ENCODE data around the gene LCN9.

LCN9 gene

GRCh38 chr9:135641047-135641446 lies 22.1 kb upstream of the LCN9 start:
- TF ChIP-seq, protein P1, sequence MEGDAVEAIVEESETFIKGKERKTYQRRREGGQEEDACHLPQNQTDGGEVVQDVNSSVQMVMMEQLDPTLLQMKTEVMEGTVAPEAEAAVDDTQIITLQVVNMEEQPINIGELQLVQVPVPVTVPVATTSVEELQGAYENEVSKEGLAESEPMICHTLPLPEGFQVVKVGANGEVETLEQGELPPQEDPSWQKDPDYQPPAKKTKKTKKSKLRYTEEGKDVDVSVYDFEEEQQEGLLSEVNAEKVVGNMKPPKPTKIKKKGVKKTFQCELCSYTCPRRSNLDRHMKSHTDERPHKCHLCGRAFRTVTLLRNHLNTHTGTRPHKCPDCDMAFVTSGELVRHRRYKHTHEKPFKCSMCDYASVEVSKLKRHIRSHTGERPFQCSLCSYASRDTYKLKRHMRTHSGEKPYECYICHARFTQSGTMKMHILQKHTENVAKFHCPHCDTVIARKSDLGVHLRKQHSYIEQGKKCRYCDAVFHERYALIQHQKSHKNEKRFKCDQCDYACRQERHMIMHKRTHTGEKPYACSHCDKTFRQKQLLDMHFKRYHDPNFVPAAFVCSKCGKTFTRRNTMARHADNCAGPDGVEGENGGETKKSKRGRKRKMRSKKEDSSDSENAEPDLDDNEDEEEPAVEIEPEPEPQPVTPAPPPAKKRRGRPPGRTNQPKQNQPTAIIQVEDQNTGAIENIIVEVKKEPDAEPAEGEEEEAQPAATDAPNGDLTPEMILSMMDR (IDR thresholded peaks at IDR 0.05): no peak
- no peak overlapping the region for H3K4me3 ChIP-seq (ENCODE audit: low read depth in 1 of 2, low read length in 1 of 2)
- no peaks in the 10 kb centered on the region for H3K4me1 ChIP-seq (ENCODE audit: control insufficient read depth in 1 of 2, insufficient read depth in 1 of 2, low read depth in 1 of 2, low read length in 1 of 2)
- H3K36me3 ChIP-seq: no peaks in the 10 kb centered on the region
- H3K9me3 ChIP-seq: no peaks in the 10 kb centered on the region
- no peak overlapping the region for H3K27ac ChIP-seq
- no peaks in the 10 kb centered on the region for H3K27me3 ChIP-seq

DNA sequence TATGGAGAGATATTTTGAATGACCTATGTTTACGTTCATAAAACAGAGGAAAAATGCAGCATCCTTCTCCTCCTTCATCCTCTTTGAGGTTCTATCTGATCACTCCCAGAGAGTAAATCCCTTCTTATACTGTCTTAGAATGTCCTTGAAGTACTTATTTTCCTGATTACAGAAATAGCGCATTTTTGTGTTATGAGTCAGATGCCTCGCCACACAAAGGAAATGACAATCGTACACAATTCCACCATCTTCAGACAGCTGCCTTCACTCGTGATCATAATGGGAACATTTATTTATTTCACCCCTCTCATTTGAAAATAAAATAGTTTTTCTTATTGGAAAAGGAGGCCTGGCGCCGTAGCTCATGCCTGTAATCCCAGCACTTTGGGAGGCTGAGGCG lies 21.4 kb upstream of the LCN9 start:
- H3K27ac ChIP-seq: no peak overlapping the region
- TF ChIP-seq, protein P1 (IDR thresholded peaks at IDR 0.05): no peak
- no peaks in the 10 kb centered on the region for H3K4me1 ChIP-seq (ENCODE audit: control insufficient read depth in 1 of 2, insufficient read depth in 1 of 2, low read depth in 1 of 2, low read length in 1 of 2)
- H3K4me3 ChIP-seq (ENCODE audit: low read depth in 1 of 2, low read length in 1 of 2): no peak overlapping the region
- no peaks in the 10 kb centered on the region for H3K36me3 ChIP-seq
- H3K27me3 ChIP-seq: no peaks in the 10 kb centered on the region
- H3K9me3 ChIP-seq: no peaks in the 10 kb centered on the region

DNA sequence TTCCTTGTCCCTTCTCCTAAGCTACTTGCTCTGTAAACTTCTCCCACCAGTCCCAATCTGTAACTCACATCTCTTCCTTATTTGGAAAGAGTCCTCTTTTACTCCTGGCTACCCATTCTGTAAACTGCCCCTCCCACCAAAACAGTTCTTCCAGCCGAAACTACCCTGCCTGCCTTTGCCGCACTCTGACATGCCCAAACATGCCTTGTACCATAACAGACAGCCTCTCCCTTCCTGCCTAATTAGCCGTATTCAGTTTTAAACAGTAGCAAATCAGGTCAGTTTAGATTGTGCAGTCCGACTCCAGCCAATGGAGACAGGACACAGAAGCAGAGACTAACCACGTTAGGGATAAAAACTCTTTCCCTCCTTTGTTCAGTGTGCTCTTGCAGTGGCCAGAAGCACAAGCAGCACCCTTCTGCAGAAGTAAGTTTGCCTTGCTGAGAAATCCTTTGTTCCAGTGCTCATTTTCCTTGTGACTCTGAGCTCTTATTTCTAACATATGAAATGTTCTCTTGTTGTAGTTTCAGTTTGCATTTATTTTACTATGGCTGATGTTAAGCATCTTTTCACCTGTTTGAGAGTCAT lies 18.4 kb upstream of the LCN9 start:
- Histone ChIP-seq H3K27me3 (no peaks in the 10 kb centered on the region), H3K4me3 (ENCODE audit: low read depth in 1 of 2, low read length in 1 of 2) (no peak overlapping the region), H3K4me1 (ENCODE audit: control insufficient read depth in 1 of 2, insufficient read depth in 1 of 2, low read depth in 1 of 2, low read length in 1 of 2) (no peaks in the 10 kb centered on the region), H3K36me3 (no peaks in the 10 kb centered on the region), H3K9me3 (peaks cover 10% of the 10 kb centered on the region), H3K27ac (no peak overlapping the region)
- TF ChIP-seq, protein P1 (IDR thresholded peaks at IDR 0.05): no peak

DNA sequence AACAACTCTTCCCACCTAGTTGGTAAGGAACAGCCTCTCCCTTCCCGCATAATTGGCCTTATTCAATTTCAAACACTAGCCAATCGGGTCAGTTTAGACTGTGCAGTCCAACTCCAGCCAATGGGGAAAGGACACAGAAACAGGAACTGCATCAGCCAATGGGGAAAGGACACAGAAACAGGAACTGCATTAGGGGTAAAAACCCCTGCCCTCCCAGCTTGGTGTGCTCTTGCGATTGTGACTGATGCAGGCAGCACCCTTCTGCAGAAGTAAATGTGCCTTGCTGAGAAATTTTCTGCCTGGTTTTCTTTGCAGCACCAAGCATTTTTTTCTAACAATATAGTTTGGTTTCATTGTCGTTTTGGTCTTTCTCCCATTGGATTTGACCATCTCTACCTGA lies 15.2 kb upstream of the LCN9 start:
- Histone ChIP-seq H3K27me3 (no peaks in the 10 kb centered on the region), H3K4me1 (ENCODE audit: control insufficient read depth in 1 of 2, insufficient read depth in 1 of 2, low read depth in 1 of 2, low read length in 1 of 2) (no peaks in the 10 kb centered on the region), H3K27ac (no peak overlapping the region), H3K4me3 (ENCODE audit: low read depth in 1 of 2, low read length in 1 of 2) (no peak overlapping the region), H3K9me3 (peaks cover 10% of the 10 kb centered on the region), H3K36me3 (no peaks in the 10 kb centered on the region)
- TF ChIP-seq, protein P1 (IDR thresholded peaks at IDR 0.05): no peak

- Histone ChIP-seq H3K27ac (no peak overlapping the region), H3K36me3 (no peaks in the 10 kb centered on the region), H3K4me1 (ENCODE audit: control insufficient read depth in 1 of 2, insufficient read depth in 1 of 2, low read depth in 1 of 2, low read length in 1 of 2) (no peaks in the 10 kb centered on the region), H3K4me3 (ENCODE audit: low read depth in 1 of 2, low read length in 1 of 2) (no peak overlapping the region), H3K9me3 (peaks cover 10% of the 10 kb centered on the region), H3K27me3 (no peaks in the 10 kb centered on the region)
- TF ChIP-seq, protein P1 (IDR thresholded peaks at IDR 0.05): no peak
Observed at GRCh38 chr9:135648494-135649410, 14.4 kb upstream of the LCN9 start.
